DMS79 treated with DMSO at 0.1 percent for 48 hours (cell line): Measurements from ENCODE around the gene DNAJB6.
A peak's percentile ranks its signal among the peaks of the same experiment; 100 is the strongest.

ENCODE experiments used
- DNase-seq: peaks from one replicate; lab custom pipeline; 2025; lab: John Stamatoyannopoulos, UW

Gene DNAJB6

GRCh38 chr7:157428554-157428945, 91.7 kb downstream of the DNAJB6 start:
- DNase-seq = no peak

- no peak for DNase-seq
Observed at GRCh38 chr7:157429001-157429679, 92.3 kb downstream of the DNAJB6 start.

- DNase-seq = no peak
Observed at GRCh38 chr7:157429680-157430224, 92.9 kb downstream of the DNAJB6 start.

GRCh38 chr7:157430721-157431120, 93.9 kb downstream of the DNAJB6 start:
- DNase-seq = no peak

GRCh38 chr7:157431173-157431950, 94.6 kb downstream of the DNAJB6 start:
- DNase-seq = no peak

- no peak for DNase-seq
Observed at GRCh38 chr7:157431951-157432540, 95.2 kb downstream of the DNAJB6 start.

- peak; percentile 75 for DNase-seq
Observed at GRCh38 chr7:157432541-157432956, 95.7 kb downstream of the DNAJB6 start.

GRCh38 chr7:157432957-157433576, 96.3 kb downstream of the DNAJB6 start:
- peak; percentile 75 for DNase-seq

GRCh38 chr7:157433628-157434027, 96.8 kb downstream of the DNAJB6 start:
- DNase-seq = no peak

GRCh38 chr7:157434231-157434630, 97.4 kb downstream of the DNAJB6 start:
- no peak for DNase-seq

- DNase-seq = no peak
Observed at GRCh38 chr7:157434701-157435100, 97.9 kb downstream of the DNAJB6 start.

GRCh38 chr7:157436076-157436475, 99.3 kb downstream of the DNAJB6 start:
- no peak for DNase-seq

GRCh38 chr7:157436763-157437480, 100.1 kb downstream of the DNAJB6 start:
- DNase-seq = no peak

GRCh38 chr7:157437519-157438061, 100.8 kb downstream of the DNAJB6 start:
- DNase-seq = no peak

- no peak for DNase-seq
Observed at GRCh38 chr7:157438121-157439025, 101.6 kb downstream of the DNAJB6 start.

- no peak for DNase-seq
Observed at GRCh38 chr7:157439149-157439548, 102.3 kb downstream of the DNAJB6 start.

- DNase-seq = no peak
Observed at GRCh38 chr7:157439761-157440160, 103.0 kb downstream of the DNAJB6 start.

- no peak for DNase-seq
Observed at GRCh38 chr7:157440346-157441022, 103.7 kb downstream of the DNAJB6 start.

GRCh38 chr7:157441023-157441399, 104.2 kb downstream of the DNAJB6 start:
- no peak for DNase-seq

GRCh38 chr7:157442456-157442855, 105.7 kb downstream of the DNAJB6 start:
- no peak for DNase-seq
